Sciatic nerve (tissue), 2 donors: Measurements from ENCODE around the gene USP34. TPM values are rescaled to one million over a fixed set of nuclear protein-coding genes. Genes with fewer than 3 reads are reported as not detected.
A peak's percentile ranks its signal among the peaks of the same experiment; 100 is the strongest.
"Not testable (repeated sequence)": the region's sequence is repeated elsewhere in the genome, so short reads cannot be mapped to it uniquely, and the experiment has no call there.

Experiments
- ATAC-seq: fragments of 200-7000 bp; cut with Tn5 transposase; one replicate; pipeline ENCODE4 v1.9.1; 2020; ENCODE audit warnings: mild to moderate bottlenecking, moderate library complexity
- DNase-seq: peaks from one replicate; pipeline ENCODE4 v3.0.0-alpha.2; 2020; ENCODE audit warnings: low spot score
- intact Hi-C: fragments of 100-400 bp; cut with DNase I; formaldehyde crosslinking; loops from one replicate; pipeline ENCODE4 v1.14.2; 2022
- total RNA-seq: library from RNA; stranded (reverse); fragmentation: NEBNext Ultra II Directional; extraction: Animal tissue kit (Norgen Biotek cat#: 25700); gene quantifications from one replicate; pipeline ENCODE4 v1.2.1, GENCODE V29; 2021
- donor health status: DM: no; HTN: no; CAD: no.
- donor health status: DM: no; HTN: no; CAD: no.

Gene USP34
- total RNA-seq, 1 donor from 2014 or later, result 154 TPM

GRCh38 chr2:61180686-61181085 is 290.2 kb downstream of the USP34 start:
- DNase-seq, result no peak
- no peak for ATAC-seq
- intact Hi-C loops, result no loop called here

GRCh38 chr2:61179701-61180639 is 290.9 kb downstream of the USP34 start:
- ATAC-seq, result peak; percentile 49
- intact Hi-C loops, result no loop called here
- no peak for DNase-seq

GRCh38 chr2:61178603-61179545 is 292.0 kb downstream of the USP34 start:
- no peak for DNase-seq
- no peak for ATAC-seq
- intact Hi-C loops, result no loop called here

GRCh38 chr2:61177727-61178549 is 292.9 kb downstream of the USP34 start:
- ATAC-seq (peak; percentile 2), DNase-seq (peak; percentile 67)

GRCh38 chr2:61176755-61177726 is 293.8 kb downstream of the USP34 start:
- intact Hi-C loops, result no loop called here
- DNase-seq (peak; percentile 96), ATAC-seq (peak; percentile 93)

More at GRCh38 chr2:61177727-61178549, 292.9 kb downstream of the USP34 start:
- intact Hi-C loops, result no loop called here

- ATAC-seq, result no peak
- no peak for DNase-seq
- intact Hi-C loops, result no loop called here
These were observed 295.9 kb downstream of the USP34 start for GRCh38 chr2:61175036-61175435.

GRCh38 chr2:61173116-61173515 is 297.8 kb downstream of the USP34 start:
- intact Hi-C loops, result no loop called here
- ATAC-seq, result no peak
- DNase-seq, result no peak

GRCh38 chr2:61172671-61173070 is 298.2 kb downstream of the USP34 start:
- intact Hi-C loops, result no loop called here

GRCh38 chr2:61167579-61167978 is 303.3 kb downstream of the USP34 start:
- DNase-seq (no peak), ATAC-seq (no peak)
- intact Hi-C loops, result no loop called here

More at GRCh38 chr2:61172671-61173070, 298.2 kb downstream of the USP34 start:
- no peak for ATAC-seq
- no peak for DNase-seq

GRCh38 chr2:61165946-61166345 is 304.9 kb downstream of the USP34 start:
- intact Hi-C loops, result no loop called here
- no peak for ATAC-seq

GRCh38 chr2:61165082-61165481 is 305.8 kb downstream of the USP34 start:
- ATAC-seq, intact Hi-C loops: not testable (repeated sequence)

More at GRCh38 chr2:61165946-61166345, 304.9 kb downstream of the USP34 start:
- no peak for DNase-seq

GRCh38 chr2:61162721-61163120 is 308.2 kb downstream of the USP34 start:
- intact Hi-C loops, result no loop called here
- DNase-seq (no peak), ATAC-seq (no peak)

More at GRCh38 chr2:61165082-61165481, 305.8 kb downstream of the USP34 start:
- DNase-seq, result not testable (repeated sequence)

- intact Hi-C loops, result no loop called here
- DNase-seq (no peak), ATAC-seq (no peak)
These were observed 309.0 kb downstream of the USP34 start, which contains the start of gene C2orf74 for GRCh38 chr2:61161888-61162287. C2orf74 (plus strand) TSS chr2:61162188; CDS start chr2:61162515, 327 bp downstream.

GRCh38 chr2:61158356-61158955 is 312.4 kb downstream of the USP34 start:
- no peak for ATAC-seq

GRCh38 chr2:61157371-61158003 is 313.4 kb downstream of the USP34 start:
- no peak for ATAC-seq
- no peak for DNase-seq
- intact Hi-C loops, result no loop called here

More at GRCh38 chr2:61158356-61158955, 312.4 kb downstream of the USP34 start:
- intact Hi-C loops, result no loop called here
- DNase-seq, result no peak

GRCh38 chr2:61151436-61151835 is 319.5 kb downstream of the USP34 start:
- ATAC-seq, result no peak
- no peak for DNase-seq
- intact Hi-C loops, result no loop called here
